Activated naive CD4-positive, alpha-beta T cell treated with anti-CD3 and anti-CD28 coated beads, Interleukin-2, amount 50 U/mL, for 16 hours (primary cell): ENCODE data around the gene FAM20B.

ENCODE experiments used
- DNase-seq: peaks from one replicate; pipeline ENCODE4 v3.0.0-alpha.2; 2020

Gene FAM20B

DNA sequence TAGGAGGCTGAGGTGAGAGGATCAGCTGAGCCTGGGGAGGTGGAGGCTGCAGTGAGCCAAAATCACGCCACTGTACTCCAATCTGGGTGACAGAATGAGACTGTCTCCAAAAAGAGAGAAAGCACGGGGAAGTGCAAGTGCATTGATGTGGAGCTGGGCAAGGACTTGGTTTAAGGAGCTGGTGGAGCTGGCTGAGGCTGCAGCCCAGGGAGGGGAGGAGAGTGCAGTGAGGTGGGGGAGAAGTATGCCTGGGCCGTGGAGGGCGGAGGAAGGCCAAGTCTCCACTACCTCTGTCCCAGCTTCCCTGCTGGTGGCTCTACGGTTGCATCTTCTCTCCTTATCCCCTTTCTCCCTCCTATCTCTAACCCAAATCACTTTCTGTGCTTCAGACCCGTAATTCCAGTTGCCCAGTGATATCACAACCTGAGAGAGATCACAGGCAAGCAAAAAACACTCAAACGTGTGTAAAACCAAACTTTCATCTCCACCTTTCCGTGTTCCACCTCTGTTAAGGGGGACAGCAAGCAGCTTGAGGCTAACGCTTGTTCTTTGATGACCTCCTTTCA is 67.3 kb downstream of the FAM20B start:
- no peak for DNase-seq

GRCh38 chr1:179094818-179095217 is 69.1 kb downstream of the FAM20B start:
- no peak for DNase-seq

DNA sequence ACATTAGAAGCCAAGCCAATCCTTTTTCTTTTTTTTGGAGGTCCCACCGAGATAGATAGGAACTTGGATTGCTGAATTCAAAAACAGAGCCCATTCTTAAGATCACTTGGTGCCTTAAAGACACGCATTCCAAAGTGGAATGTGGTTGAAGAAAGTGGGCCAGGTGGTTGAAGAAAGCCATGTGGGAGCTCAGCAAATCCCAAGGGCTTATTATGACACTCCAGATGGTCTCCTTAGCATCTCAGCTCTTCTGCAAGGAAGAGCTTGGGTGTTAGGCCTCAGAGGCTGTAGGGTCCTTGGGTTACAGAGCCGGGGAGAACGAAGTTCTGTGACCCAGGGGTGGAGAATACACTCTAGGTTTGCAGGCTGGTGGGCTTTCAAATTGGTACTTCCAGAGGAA is 69.7 kb downstream of the FAM20B start:
- DNase-seq = no peak

DNA sequence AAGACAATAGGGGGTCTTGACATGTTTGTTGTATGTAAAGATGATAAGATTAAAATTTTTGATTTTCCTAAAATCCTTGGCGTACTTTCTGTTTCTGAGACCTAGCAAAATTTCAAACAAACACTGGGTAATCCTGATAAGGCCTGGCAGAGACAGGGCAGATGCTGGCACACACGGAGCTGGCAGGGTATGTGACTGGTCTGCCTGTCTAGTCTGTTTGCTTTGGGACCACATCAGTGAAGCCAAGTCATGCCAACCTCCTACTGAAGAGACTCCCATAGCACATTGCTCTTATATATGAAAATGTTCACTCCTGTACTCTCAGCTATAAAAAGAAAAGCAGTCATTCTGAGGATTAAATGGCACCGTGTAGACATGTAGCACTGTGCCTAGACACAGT is 70.2 kb downstream of the FAM20B start:
- DNase-seq = no peak

- DNase-seq = no peak
Observed at GRCh38 chr1:179099891-179100290, 74.2 kb downstream of the FAM20B start.

- no peak for DNase-seq
Observed at GRCh38 chr1:179101566-179101965, 75.9 kb downstream of the FAM20B start.

GRCh38 chr1:179103999-179104398 is 78.3 kb downstream of the FAM20B start:
- no peak for DNase-seq

GRCh38 chr1:179104611-179105250 is 79.0 kb downstream of the FAM20B start:
- DNase-seq = no peak

DNA sequence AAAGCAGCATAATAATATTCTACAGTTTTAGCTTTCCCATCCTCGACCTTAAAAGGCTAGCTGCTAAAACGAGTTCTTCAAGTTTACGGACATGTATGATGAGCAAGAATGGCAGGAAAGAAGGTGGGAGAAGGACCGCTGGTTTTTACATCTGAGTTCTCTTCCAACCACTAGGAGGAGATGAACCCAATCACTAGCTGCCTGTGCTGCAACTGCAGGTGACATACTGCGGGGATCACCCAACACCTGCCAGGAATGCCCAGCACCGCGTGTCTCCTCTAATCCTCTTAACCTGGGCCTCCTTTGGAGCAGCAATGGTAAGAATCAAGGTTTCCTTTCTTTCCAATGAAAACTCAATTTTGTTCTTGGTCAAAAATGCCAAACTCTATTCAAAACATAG is 79.7 kb downstream of the FAM20B start:
- DNase-seq = no peak

DNA sequence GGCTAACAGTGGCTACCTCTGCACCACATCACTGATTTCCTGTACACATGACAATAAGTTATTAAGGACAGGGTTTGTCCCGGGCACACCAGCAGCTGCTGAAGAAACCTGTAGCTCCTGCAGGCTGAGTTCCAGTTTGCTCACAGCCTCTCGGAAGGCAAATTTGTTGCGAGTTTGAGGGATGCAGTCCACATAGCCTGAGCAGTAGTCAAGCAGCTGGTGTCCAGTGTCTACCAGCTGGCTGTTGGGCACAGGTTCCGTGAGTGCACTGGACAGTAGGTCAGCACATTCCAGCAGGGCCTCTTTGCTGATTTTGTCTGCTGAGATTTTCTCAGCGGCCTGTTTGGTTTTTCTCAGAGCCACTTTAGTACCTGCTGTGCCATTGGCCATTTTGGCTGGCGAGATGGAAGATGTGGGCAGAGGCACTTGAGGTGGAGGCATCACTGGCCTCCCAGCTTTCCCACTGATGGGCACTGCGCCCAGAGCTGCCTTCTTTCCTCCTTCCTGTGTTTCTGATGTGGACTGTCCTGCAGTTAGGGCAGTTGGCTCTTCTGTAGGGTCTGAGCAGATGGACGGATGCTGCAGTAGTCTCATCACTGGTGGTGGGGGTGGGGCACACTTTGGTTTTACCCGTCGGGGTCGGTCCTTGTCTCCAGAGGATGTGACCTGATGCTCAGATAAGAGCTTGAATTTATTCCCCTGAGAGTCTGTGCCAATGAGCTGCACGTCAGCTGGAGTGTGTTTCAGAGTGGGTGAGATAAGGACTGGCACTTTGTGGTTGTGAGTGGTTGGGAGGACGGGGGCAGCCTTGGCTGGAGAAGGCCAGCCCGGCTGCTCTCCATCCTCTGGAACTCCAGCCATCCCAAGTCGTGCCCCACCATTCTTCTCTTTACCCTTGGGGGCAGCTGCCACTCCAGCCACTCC is 82.3 kb downstream of the FAM20B start:
- no peak for DNase-seq

GRCh38 chr1:179108644-179109043 is 83.0 kb downstream of the FAM20B start:
- no peak for DNase-seq

GRCh38 chr1:179115181-179115580 is 89.5 kb downstream of the FAM20B start:
- no peak for DNase-seq

DNA sequence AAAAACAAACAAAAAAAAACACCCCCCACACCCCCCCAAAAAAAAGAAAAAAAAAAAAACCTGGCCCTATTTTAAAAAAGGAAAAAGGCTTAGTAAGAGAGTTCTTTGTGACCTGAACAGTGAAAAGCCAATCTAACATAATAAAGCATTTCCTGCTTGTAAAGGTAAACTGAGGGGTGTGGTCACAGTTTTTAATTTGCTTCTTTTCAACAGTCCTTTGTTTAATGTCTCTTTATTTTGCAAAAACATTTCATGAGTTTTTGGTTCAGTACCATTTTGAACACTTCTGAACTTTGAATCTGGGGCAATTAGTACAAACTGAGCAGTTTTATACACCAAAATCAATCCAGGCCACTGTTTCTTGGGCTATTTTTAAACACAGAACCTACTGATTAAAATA is 93.8 kb downstream of the FAM20B start:
- DNase-seq = no peak

DNA sequence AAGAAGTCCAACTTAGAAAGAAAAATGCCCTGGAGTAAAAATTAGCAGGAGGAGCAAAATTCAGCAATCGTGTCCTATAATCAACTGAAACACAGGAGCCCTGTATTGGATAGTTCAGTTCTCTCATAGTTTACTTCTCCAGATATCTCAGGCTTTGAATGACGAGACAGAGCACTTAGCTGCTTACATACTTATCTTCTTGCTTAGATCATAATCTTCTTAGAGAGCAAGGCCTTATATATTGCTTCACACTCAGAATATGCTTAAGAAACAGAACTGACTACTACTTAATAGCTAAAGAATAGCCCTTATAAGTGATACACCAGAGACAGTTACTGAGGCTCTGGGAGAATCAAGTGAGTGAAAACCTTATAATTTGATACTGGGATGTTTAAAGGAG is 95.0 kb downstream of the FAM20B start:
- no peak for DNase-seq

DNA sequence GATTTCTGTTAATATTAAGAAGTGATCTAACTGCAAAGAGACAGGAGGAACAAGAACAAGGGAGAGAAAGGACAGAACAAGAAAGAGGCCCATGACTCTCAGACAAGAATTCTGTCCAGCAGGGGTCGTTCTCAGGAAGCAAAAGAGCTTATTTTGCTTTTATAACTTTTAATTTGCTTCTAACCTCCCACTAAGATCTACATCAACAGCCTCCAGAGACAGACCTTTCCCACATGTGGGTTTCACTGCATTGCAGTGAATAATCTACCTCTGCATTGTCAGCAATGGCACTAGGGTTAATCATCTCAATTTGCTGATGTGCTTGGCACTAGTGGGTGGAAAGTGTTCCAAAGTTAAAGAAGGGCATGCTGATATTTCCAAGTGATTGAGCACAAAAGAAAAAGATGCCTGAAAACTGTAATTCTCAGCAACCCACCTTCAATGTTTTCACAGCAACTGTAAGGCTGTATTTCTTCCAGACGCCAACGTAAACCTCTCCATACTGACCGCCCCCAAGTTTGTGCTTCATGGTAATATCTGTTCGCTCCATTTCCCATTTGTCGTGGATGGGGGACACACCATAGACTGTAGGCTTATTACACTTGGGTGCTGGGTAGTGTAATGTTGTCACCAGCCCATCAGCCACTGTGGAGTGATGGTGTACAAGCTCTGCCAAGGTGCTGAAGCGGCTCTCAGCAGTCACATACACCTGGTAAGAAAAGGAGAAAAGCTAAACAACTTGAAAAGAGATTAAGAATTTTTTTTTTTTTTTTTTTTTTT is 95.7 kb downstream of the FAM20B start:
- DNase-seq = peak; percentile 40

- no peak for DNase-seq
Observed at GRCh38 chr1:179124873-179125272, 99.2 kb downstream of the FAM20B start.
